ENCODE data around the gene FOXO1. TPM values are rescaled to one million over a fixed set of nuclear protein-coding genes. Genes with fewer than 3 reads are reported as not detected.

FOXO1 gene
- total RNA-seq, 1 donor from 2014 or later = 19.9 TPM

DNA sequence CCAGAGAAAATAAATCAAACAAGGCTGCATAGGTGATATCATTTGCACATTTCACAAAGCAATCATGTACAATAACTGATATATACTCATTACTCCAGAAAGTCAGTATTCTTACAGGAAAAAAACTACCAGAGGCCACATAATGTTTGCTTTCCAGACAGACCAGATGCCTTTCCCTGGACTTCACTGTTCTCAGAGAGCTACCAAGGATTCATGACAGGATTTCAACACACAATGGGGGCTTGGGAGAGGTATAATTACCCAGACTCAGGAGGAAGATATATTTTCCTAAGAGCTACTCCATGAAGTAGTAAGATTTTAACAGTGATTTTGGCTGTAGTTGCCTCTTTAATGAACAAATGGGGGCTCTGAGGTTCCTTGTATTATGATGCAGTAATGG, 110.0 kb downstream of the FOXO1 start:
- Histone ChIP-seq H3K4me1 (peaks cover 22% of the 10 kb centered on the region), H3K27me3 (ENCODE audit: low read depth) (no peaks in the 10 kb centered on the region), H3K27ac (no peak overlapping the region), H3K9me3 (no peaks in the 10 kb centered on the region), H3K36me3 (peaks cover 10% of the 10 kb centered on the region), H3K4me3 (no peak overlapping the region)
- ATAC-seq (no peak), DNase-seq (no peak)
- TF ChIP-seq, protein P1, sequence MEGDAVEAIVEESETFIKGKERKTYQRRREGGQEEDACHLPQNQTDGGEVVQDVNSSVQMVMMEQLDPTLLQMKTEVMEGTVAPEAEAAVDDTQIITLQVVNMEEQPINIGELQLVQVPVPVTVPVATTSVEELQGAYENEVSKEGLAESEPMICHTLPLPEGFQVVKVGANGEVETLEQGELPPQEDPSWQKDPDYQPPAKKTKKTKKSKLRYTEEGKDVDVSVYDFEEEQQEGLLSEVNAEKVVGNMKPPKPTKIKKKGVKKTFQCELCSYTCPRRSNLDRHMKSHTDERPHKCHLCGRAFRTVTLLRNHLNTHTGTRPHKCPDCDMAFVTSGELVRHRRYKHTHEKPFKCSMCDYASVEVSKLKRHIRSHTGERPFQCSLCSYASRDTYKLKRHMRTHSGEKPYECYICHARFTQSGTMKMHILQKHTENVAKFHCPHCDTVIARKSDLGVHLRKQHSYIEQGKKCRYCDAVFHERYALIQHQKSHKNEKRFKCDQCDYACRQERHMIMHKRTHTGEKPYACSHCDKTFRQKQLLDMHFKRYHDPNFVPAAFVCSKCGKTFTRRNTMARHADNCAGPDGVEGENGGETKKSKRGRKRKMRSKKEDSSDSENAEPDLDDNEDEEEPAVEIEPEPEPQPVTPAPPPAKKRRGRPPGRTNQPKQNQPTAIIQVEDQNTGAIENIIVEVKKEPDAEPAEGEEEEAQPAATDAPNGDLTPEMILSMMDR (IDR thresholded peaks at IDR 0.05) = no peak
- intact Hi-C loops (cut with DNase I) = no loop called here

DNA sequence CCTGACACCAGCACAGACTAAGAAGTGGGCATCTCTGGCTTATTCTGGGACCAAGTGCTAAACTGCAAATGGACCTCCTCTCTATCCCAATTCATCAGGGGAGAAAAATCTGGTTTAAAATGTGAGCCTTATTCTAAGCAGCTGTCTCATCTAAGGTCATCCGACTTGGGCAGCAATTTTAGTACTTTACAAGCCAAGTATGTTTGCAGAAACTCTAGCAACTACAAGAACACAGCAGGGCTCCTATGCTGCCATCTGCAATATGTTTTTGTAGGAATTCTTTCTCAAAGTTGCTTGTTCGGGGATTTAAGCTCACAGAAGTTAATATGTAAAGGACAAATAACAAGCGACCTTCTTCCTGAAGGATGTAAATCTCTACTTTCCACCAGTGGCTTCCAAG, 113.1 kb downstream of the FOXO1 start:
- Histone ChIP-seq H3K4me1 (peaks cover 19% of the 10 kb centered on the region), H3K4me3 (no peak overlapping the region), H3K27ac (no peak overlapping the region), H3K27me3 (ENCODE audit: low read depth) (no peaks in the 10 kb centered on the region), H3K36me3 (no peaks in the 10 kb centered on the region), H3K9me3 (no peaks in the 10 kb centered on the region)
- intact Hi-C loops (cut with DNase I) = no loop called here
- DNase-seq = no peak
- ATAC-seq = no peak
- TF ChIP-seq, protein P1 (IDR thresholded peaks at IDR 0.05) = no peak

DNA sequence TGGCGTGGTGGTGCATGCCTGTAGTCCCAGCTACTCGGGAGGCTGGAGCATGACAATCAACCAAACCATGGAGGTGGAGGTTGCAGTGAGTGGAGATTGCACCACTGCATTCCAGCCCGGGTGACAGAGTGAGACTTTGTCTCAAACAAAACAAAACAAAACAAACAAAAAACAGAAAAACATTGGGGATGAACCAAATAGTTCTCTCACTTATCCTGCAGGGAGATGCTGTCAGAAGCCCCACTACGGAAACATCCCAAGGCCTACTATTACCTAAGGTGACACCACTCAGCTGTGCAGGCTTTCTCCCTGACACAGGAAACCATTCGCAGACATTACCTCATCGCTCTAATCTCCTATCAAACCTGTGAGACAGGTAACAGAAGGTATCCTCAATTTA, 113.5 kb downstream of the FOXO1 start:
- ATAC-seq (no peak), DNase-seq (no peak)
- no peak overlapping the region for H3K27ac ChIP-seq
- no peak overlapping the region for H3K4me3 ChIP-seq
- peaks cover 16% of the 10 kb centered on the region for H3K4me1 ChIP-seq
- intact Hi-C loops (cut with DNase I) = no loop called here
- H3K9me3 ChIP-seq = no peaks in the 10 kb centered on the region
- TF ChIP-seq, protein P1 (IDR thresholded peaks at IDR 0.05) = no peak
- no peaks in the 10 kb centered on the region for H3K36me3 ChIP-seq
- H3K27me3 ChIP-seq (ENCODE audit: low read depth) = no peaks in the 10 kb centered on the region

DNA sequence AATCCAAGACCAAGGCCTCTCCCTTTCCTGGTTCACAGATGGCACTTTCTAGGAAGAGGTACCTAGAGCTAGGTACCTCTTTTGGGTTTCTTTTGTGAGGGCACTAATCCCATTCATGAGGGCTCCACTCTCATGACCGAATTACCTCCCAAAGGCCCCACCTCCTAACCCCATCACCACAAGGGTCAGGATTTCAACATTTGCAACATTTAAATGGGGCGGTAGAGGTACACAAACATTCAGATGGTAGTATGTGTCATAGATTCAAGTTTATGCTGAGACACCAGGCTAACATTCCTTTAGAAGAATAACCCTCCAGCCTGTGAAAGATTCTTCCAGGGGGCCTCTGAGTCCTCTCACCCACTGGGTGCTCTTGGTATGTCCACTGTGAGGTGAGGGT, 116.3 kb downstream of the FOXO1 start:
- TF ChIP-seq, protein P1 (IDR thresholded peaks at IDR 0.05) = no peak
- H3K27me3 ChIP-seq (ENCODE audit: low read depth) = no peaks in the 10 kb centered on the region
- DNase-seq (no peak), ATAC-seq (no peak)
- no peaks in the 10 kb centered on the region for H3K9me3 ChIP-seq
- intact Hi-C loops (cut with DNase I) = no loop called here
- no peak overlapping the region for H3K27ac ChIP-seq
- no peaks in the 10 kb centered on the region for H3K36me3 ChIP-seq
- peaks cover 8% of the 10 kb centered on the region for H3K4me1 ChIP-seq
- H3K4me3 ChIP-seq = no peak overlapping the region

DNA sequence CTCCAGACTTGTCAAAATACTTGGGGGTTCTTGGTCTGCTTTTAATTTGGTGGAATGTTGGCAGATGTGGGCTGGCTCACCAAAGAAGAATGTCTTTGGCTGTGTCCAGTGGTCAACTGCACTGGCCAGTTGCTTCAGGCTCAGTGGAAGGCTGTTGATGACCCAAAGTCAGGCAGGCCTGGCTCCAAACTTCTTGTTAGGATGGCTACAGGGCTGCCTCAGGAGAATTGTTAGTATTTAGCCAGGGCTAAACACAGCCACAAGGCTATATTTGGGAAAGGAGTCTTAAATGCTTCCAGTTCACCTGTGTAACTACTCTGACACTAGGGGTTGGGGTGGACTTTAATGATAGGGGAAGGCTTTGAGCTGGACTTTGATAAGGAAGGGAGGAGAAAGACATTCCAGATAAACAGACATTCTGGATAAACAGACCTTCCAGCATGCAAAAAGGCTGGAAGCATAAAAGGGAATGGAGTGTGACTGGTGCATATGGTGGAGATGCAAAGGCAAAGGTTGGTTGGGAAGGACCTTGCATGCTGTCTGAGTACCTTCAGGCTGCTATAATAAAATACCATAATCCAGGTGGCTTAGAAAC, 116.8 kb downstream of the FOXO1 start:
- H3K4me1 ChIP-seq = peaks cover 8% of the 10 kb centered on the region
- ATAC-seq (no peak), DNase-seq (no peak)
- no peaks in the 10 kb centered on the region for H3K36me3 ChIP-seq
- H3K4me3 ChIP-seq = no peak overlapping the region
- H3K27ac ChIP-seq = no peak overlapping the region
- intact Hi-C loops (cut with DNase I) = no loop called here
- TF ChIP-seq, protein P1 (IDR thresholded peaks at IDR 0.05) = no peak
- H3K9me3 ChIP-seq = no peaks in the 10 kb centered on the region
- no peaks in the 10 kb centered on the region for H3K27me3 ChIP-seq (ENCODE audit: low read depth)
